ENCODE results near the gene SLC19A3. TPM values are rescaled to one million over a fixed set of nuclear protein-coding genes. Genes with fewer than 3 reads are reported as not detected.
A peak's percentile ranks its signal among the peaks of the same experiment; 100 is the strongest.

SLC19A3 gene
- total RNA-seq (10 to 100 TPM; 28.1 to 56.5 TPM), polyA plus RNA-seq (10 to 100 TPM in 1 of 2 donors, 1 to 10 TPM in 1; 4.6 to 11.0 TPM)
- long read RNA-seq, donor 1, full-length matches to known transcripts, result 3 of 3 reads
- long read RNA-seq, donor 1, partial matches to known transcripts, result 0 of 3 reads
- long read RNA-seq, donor 1, other reads (novel, unspliced or antisense), result 0 of 3 reads
- long read RNA-seq, donor 2, result 0 reads
- long read RNA-seq, donor 3, full-length matches to known transcripts, result 2 of 2 reads
- long read RNA-seq, donor 3, partial matches to known transcripts, result 0 of 2 reads
- long read RNA-seq, donor 3, other reads (novel, unspliced or antisense), result 0 of 2 reads
- long read RNA-seq, donor 4, result 0 reads
- long read RNA-seq, donor 5, full-length matches to known transcripts, result 1 of 1 reads
- long read RNA-seq, donor 5, partial matches to known transcripts, result 0 of 1 reads
- long read RNA-seq, donor 5, other reads (novel, unspliced or antisense), result 0 of 1 reads

- DNase-seq, result peak; percentile 96 to 99 (median 99)
Observed at GRCh38 chr2:227717687-227718567, at the start of gene SLC19A3. SLC19A3 (minus strand) TSS chr2:227718028; CDS start chr2:227702318, 15,710 bp downstream.

GRCh38 chr2:227766373-227766883 lies 48.6 kb upstream of the SLC19A3 start:
- Histone ChIP-seq H3K9me3 (ENCODE audit: control insufficient read depth in 4 of 4, insufficient read depth in 3 of 4, low read length in 3 of 4) (no peaks in the 10 kb centered on the region), H3K27me3 (ENCODE audit: control insufficient read depth in 3 of 3, insufficient read depth in 3 of 3, low read length in 2 of 3) (no peaks in the 10 kb centered on the region), H3K9ac (ENCODE audit: insufficient read depth in 1 of 2, low read length in 2 of 2) (no peak overlapping the region), H3K27ac (ENCODE audit: low read depth in 1 of 2, low read length in 1 of 2) (no peak overlapping the region), H3K4me1 (ENCODE audit: control insufficient read depth in 5 of 5, insufficient read depth in 5 of 5, low read length in 5 of 5) (peaks cover 0 to 9% (median 0%) of the 10 kb centered on the region in 5 donors), H3K36me3 (ENCODE audit: control insufficient read depth in 4 of 4, insufficient read depth in 4 of 4, low read length in 4 of 4) (no peaks in the 10 kb centered on the region), H3K4me3 (no peak overlapping the region)
- ATAC-seq (ENCODE audit: insufficient read depth, low FRiP score), result peak; percentile 83
- TF ChIP-seq CTCF (IDR thresholded peaks at IDR 0.05; ENCODE audit: control extremely low read depth, extremely low read depth), result peak; percentile 88
- DNase-seq, result peak; percentile 79 to 81 (median 80)
- 24 to 30% methylated on average over 11 of the region's 11 CpGs for WGBS, 2 donors

More at GRCh38 chr2:227717687-227718567, at the start of gene SLC19A3:
- Histone ChIP-seq H3K4me1 (ENCODE audit: control insufficient read depth in 5 of 5, insufficient read depth in 5 of 5, low read length in 5 of 5) (peaks cover 0 to 8% (median 0%) of the 10 kb centered on the region in 5 donors), H3K9ac (ENCODE audit: insufficient read depth in 1 of 2, low read length in 2 of 2) (peak within 1 kb of the TSS in 1 of 2 donors; percentile 71), H3K36me3 (ENCODE audit: control insufficient read depth in 4 of 4, insufficient read depth in 4 of 4, low read length in 4 of 4) (no peaks in the 10 kb centered on the region), H3K27me3 (ENCODE audit: control insufficient read depth in 3 of 3, insufficient read depth in 3 of 3, low read length in 2 of 3) (no peaks in the 10 kb centered on the region), H3K9me3 (ENCODE audit: control insufficient read depth in 4 of 4, insufficient read depth in 3 of 4, low read length in 3 of 4) (no peaks in the 10 kb centered on the region), H3K27ac (ENCODE audit: low read depth in 1 of 2, low read length in 1 of 2) (peak within 1 kb of the TSS in 1 of 2 donors; percentile 38), H3K4me3 (peak within 1 kb of the TSS; percentile 4)
- no peak for TF ChIP-seq CTCF (IDR thresholded peaks at IDR 0.05; ENCODE audit: control extremely low read depth, extremely low read depth)
- 6 to 7% methylated on average over 33 to 35 of the region's 35 CpGs for WGBS, 2 donors
- ATAC-seq (ENCODE audit: insufficient read depth, low FRiP score), result peak; percentile 87

- WGBS, 2 donors, result 58 to 59% methylated on average over 4 of the region's 4 CpGs
- no peak for TF ChIP-seq CTCF (IDR thresholded peaks at IDR 0.05; ENCODE audit: control extremely low read depth, extremely low read depth)
- peaks cover 0 to 9% (median 0%) of the 10 kb centered on the region in 5 donors for H3K4me1 ChIP-seq (ENCODE audit: control insufficient read depth in 5 of 5, insufficient read depth in 5 of 5, low read length in 5 of 5)
- ATAC-seq (ENCODE audit: insufficient read depth, low FRiP score) (no peak), DNase-seq (no peak)
- H3K27ac ChIP-seq (ENCODE audit: low read depth in 1 of 2, low read length in 1 of 2), result no peak overlapping the region
- H3K36me3 ChIP-seq (ENCODE audit: control insufficient read depth in 4 of 4, insufficient read depth in 4 of 4, low read length in 4 of 4), result no peaks in the 10 kb centered on the region
- no peak overlapping the region for H3K9ac ChIP-seq (ENCODE audit: insufficient read depth in 1 of 2, low read length in 2 of 2)
- H3K27me3 ChIP-seq (ENCODE audit: control insufficient read depth in 3 of 3, insufficient read depth in 3 of 3, low read length in 2 of 3), result no peaks in the 10 kb centered on the region
- H3K9me3 ChIP-seq (ENCODE audit: control insufficient read depth in 4 of 4, insufficient read depth in 3 of 4, low read length in 3 of 4), result no peaks in the 10 kb centered on the region
- H3K4me3 ChIP-seq, result no peak overlapping the region
Observed at GRCh38 chr2:227765788-227766372, 48.1 kb upstream of the SLC19A3 start.

Measured in lung (tissue), 16 donors.